ENCODE measurements around the gene FAM236A.
"Not testable (repeated sequence)": the region's sequence is repeated elsewhere in the genome, so short reads cannot be mapped to it uniquely, and the experiment has no call there.

FAM236A gene

DNA sequence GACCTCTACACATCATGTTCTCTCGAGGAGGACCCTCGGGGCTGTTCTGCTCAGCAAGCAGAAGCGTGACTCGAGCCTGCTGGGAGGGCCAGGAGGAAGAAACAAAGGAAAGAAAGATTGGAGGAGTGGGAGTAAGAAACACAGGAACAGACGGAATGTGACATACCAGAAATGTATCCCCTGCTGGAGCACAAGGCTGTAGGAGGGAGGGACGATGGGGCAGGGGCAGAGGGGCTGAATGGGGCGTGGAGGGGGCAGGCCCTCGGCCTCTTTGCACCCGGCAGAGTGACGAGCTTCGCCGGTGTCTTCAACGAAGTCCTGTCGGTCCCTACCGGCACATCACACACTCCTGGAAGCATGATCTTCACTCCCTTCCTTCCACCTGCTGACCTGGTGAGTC, at the start of gene FAM236A:
TSS of gene FAM236A (plus strand) at position 301 of the 400 bp plus-strand sequence. CDS start at position 358, 57 bp downstream.
- not testable (repeated sequence) for H3K4me3 ChIP-seq (ENCODE audit: severe bottlenecking); H3K4me1 ChIP-seq (ENCODE audit: insufficient read depth, poor library complexity, severe bottlenecking); ATAC-seq (ENCODE audit: low read depth); H3K27ac ChIP-seq (ENCODE audit: poor library complexity, severe bottlenecking); DNase-seq (ENCODE audit: low spot score); H3K36me3 ChIP-seq (ENCODE audit: low read depth); H3K9me3 ChIP-seq (ENCODE audit: severe bottlenecking); H3K27me3 ChIP-seq (ENCODE audit: insufficient read depth, poor library complexity, severe bottlenecking)

DNA sequence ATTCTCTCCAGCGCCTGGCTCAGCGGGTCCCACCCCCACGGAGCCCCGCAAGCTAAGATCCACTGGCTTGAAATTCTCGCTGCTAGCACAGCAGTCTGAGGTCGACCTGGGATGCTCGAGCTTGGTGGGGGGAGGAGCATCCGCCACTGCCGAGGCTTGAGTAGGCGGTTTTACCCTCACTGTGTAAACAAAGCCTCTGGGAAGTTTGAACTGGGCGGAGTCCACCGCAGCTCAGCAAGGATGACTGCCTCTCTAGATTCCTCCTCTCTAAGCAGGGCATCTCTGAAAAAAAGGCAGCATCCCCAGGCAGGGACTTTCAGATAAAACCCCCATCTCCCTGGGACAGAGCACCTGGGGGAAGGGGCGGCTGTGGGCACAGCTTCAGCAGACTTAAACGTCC, 48.3 kb upstream of the FAM236A start:
- H3K27me3 ChIP-seq (ENCODE audit: insufficient read depth, poor library complexity, severe bottlenecking); DNase-seq (ENCODE audit: low spot score); H3K36me3 ChIP-seq (ENCODE audit: low read depth); H3K9me3 ChIP-seq (ENCODE audit: severe bottlenecking); H3K4me3 ChIP-seq (ENCODE audit: severe bottlenecking); H3K27ac ChIP-seq (ENCODE audit: poor library complexity, severe bottlenecking); H3K4me1 ChIP-seq (ENCODE audit: insufficient read depth, poor library complexity, severe bottlenecking): not testable (repeated sequence)
- ATAC-seq (ENCODE audit: low read depth), result peak; percentile 42; the same call in 1 of the 3 replicates

DNA sequence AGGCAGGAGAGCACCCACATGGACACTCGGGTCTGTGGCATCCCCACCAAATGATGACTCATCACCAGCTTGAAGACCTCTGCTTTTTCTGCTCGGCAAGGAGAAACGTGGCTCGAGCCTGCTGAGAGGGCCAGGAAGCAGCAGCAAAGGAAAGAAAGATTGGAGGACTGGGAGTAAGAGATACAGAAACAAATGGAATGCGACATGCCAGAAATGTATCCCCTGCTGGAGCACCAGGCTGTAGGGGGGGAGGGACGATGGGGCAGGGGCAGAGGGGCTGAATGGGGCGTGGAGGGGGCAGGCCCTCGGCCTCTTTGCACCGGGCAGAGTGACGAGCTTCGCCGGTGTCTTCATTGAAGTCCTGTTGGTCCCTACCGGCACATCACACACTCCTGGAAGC, 25.7 kb upstream of the FAM236A start, which contains the start of gene FAM236C:
TSS of gene FAM236C (plus strand) at position 301 of the 400 bp plus-strand sequence. CDS start 100 bp downstream, outside the sequence.
- H3K27ac ChIP-seq (ENCODE audit: poor library complexity, severe bottlenecking); H3K4me1 ChIP-seq (ENCODE audit: insufficient read depth, poor library complexity, severe bottlenecking); H3K4me3 ChIP-seq (ENCODE audit: severe bottlenecking); H3K27me3 ChIP-seq (ENCODE audit: insufficient read depth, poor library complexity, severe bottlenecking); H3K9me3 ChIP-seq (ENCODE audit: severe bottlenecking); DNase-seq (ENCODE audit: low spot score); H3K36me3 ChIP-seq (ENCODE audit: low read depth); ATAC-seq (ENCODE audit: low read depth): not testable (repeated sequence)

DNA sequence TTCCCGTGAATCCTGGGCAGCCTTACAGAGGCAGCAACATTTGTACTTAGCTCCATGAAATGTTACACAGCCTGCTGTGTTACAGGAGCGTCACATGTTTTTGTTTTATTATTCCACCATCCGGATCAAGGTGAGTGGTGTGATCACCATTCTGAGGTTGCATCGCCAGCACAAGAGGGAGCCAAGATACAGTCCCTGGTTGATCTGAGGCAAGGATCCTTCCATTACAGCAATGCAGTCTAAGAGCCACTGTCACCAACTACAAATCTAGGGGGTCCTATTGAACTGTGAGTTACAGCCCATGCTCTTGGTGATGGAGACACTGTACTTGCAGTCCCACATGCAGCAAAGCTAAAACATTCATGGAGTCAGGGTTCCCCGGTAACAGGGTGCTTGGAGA, 21.9 kb upstream of the FAM236A start:
- H3K4me1 ChIP-seq (ENCODE audit: insufficient read depth, poor library complexity, severe bottlenecking); H3K27ac ChIP-seq (ENCODE audit: poor library complexity, severe bottlenecking); H3K4me3 ChIP-seq (ENCODE audit: severe bottlenecking); H3K9me3 ChIP-seq (ENCODE audit: severe bottlenecking); H3K36me3 ChIP-seq (ENCODE audit: low read depth); H3K27me3 ChIP-seq (ENCODE audit: insufficient read depth, poor library complexity, severe bottlenecking); DNase-seq (ENCODE audit: low spot score); ATAC-seq (ENCODE audit: low read depth): not testable (repeated sequence)

DNA sequence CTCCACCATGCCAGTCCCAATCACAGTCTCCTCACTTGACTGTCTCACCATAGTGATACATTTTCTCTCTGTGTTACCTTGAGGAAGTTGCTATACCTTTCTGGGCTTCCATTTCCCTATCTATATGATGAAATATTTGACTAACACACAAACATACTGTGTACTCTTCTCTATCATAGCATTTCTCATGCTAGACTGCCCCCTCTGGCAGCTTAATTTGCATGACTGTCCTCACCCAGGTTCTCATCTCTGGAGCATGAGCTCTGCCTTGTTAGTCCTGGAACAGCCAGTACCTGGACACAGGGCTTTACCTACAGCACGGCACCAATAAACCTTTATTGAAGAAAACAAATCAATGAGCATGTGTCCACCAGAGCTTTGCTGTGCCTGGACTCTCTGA, 5.7 kb upstream of the FAM236A start:
- not testable (repeated sequence) for DNase-seq (ENCODE audit: low spot score); H3K4me3 ChIP-seq (ENCODE audit: severe bottlenecking); H3K4me1 ChIP-seq (ENCODE audit: insufficient read depth, poor library complexity, severe bottlenecking); H3K27me3 ChIP-seq (ENCODE audit: insufficient read depth, poor library complexity, severe bottlenecking); ATAC-seq (ENCODE audit: low read depth); H3K36me3 ChIP-seq (ENCODE audit: low read depth); H3K9me3 ChIP-seq (ENCODE audit: severe bottlenecking); H3K27ac ChIP-seq (ENCODE audit: poor library complexity, severe bottlenecking)

DNA sequence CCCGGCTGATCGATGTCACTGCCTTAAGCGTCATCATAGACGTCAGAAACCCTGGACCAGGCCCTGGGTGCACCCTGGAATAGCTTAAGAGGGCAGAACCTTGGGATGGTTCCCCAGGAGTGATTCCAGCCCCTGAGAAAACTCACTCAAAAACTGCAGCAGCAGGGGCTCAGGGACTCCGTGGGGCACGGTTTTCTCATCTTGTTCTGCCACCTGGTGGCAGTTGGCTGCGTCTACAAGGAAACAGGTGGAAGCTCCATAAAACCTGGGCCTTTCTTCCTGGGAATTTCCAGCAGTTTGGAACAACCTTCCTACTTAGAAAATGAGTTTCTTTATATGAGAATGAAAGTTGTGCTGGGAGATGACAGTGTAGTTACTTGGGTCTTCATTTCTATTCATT, 1.6 kb upstream of the FAM236A start:
- not testable (repeated sequence) for ATAC-seq (ENCODE audit: low read depth); H3K36me3 ChIP-seq (ENCODE audit: low read depth); H3K4me3 ChIP-seq (ENCODE audit: severe bottlenecking); H3K9me3 ChIP-seq (ENCODE audit: severe bottlenecking); DNase-seq (ENCODE audit: low spot score); H3K27ac ChIP-seq (ENCODE audit: poor library complexity, severe bottlenecking); H3K4me1 ChIP-seq (ENCODE audit: insufficient read depth, poor library complexity, severe bottlenecking); H3K27me3 ChIP-seq (ENCODE audit: insufficient read depth, poor library complexity, severe bottlenecking)

DNA sequence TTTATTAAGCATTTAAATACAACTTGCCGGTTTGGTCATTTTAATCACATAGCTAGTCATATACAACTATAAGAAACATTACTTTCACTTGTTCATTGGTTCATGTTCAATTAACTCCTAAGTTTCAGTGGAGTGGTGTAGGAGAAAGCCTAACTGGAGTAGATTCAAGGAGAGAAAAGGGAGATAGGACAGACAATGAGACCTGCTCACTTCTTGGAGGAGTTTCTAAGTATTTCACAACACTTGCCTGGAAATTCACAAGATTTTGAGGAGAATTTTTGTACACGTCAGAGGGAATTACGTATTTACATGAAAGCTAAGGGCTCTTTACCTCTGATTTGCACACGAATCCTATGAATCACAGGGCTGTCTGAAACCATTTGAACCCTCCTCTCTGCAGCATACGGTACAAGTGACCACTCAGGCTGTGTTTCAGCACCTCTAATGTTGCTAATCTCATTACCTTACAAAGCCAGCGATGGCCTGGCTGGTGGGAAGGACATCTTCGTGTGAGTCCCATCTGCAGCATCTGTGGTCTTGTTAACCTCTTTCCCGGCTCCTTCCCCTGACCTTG, 1.0 kb upstream of the FAM236A start:
- H3K9me3 ChIP-seq (ENCODE audit: severe bottlenecking); H3K4me1 ChIP-seq (ENCODE audit: insufficient read depth, poor library complexity, severe bottlenecking); H3K27ac ChIP-seq (ENCODE audit: poor library complexity, severe bottlenecking); H3K36me3 ChIP-seq (ENCODE audit: low read depth); H3K27me3 ChIP-seq (ENCODE audit: insufficient read depth, poor library complexity, severe bottlenecking); ATAC-seq (ENCODE audit: low read depth); DNase-seq (ENCODE audit: low spot score); H3K4me3 ChIP-seq (ENCODE audit: severe bottlenecking): not testable (repeated sequence)

DNA sequence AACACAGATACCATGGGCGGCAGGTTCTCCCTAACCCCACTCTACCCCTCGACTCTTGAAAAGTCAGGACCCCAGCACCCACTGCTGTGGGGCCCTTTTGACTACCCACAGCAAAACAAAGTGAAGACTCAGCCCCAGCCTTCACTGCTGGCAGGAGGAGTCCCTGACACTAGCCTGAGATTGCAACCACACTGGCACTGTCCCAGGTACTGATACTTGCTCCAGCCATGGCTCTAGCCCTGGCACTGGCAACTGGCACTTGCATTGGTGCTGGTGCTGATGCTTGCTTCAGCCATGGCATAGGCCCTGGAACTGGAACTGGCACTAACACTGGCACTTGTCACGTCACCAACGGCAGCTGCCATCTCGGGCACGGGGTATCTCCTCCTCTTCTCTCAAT, 4.3 kb downstream of the FAM236A start:
- DNase-seq (ENCODE audit: low spot score); H3K36me3 ChIP-seq (ENCODE audit: low read depth); H3K27me3 ChIP-seq (ENCODE audit: insufficient read depth, poor library complexity, severe bottlenecking); H3K9me3 ChIP-seq (ENCODE audit: severe bottlenecking); H3K27ac ChIP-seq (ENCODE audit: poor library complexity, severe bottlenecking); H3K4me3 ChIP-seq (ENCODE audit: severe bottlenecking); H3K4me1 ChIP-seq (ENCODE audit: insufficient read depth, poor library complexity, severe bottlenecking); ATAC-seq (ENCODE audit: low read depth): not testable (repeated sequence)

DNA sequence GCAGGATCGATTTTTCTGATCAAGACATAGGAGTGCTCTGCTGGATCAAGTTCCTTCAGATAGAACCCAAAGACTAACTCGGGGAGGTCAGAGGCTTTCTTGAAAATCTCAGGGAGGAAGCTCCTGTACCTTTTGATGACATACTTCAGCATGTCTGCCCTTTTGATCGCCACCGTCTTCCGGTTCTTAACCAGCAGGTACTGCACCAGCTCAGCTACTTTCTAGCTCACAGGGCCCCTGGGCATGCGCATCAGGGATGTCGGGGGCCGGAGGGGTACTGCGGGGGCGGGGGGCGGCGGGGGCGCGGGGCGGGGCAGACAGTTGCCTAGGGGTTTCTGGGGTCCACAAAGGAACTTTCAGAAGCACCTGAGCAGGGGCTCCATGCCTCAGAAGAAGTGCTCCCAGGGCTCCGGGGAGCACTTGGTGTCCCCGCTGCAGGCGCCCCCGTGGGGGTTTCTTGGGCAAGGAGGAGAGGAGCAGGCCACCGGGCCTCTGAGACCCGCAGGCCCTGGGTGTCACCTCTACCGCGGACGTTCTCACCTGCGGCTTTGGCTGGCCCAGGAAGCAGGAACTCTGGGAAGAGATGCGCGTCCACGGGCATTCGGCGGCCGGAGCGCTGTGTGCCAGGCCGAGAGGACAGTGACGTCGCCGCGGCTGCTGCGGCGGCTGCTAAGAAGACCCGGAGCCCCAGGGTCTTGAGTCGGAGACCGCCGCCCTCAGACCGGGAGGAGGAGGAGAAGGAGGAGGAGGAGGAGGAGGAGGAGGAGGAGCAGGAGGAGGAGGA, 5.2 kb downstream of the FAM236A start:
- ATAC-seq (ENCODE audit: low read depth); H3K9me3 ChIP-seq (ENCODE audit: severe bottlenecking); DNase-seq (ENCODE audit: low spot score); H3K27ac ChIP-seq (ENCODE audit: poor library complexity, severe bottlenecking); H3K4me3 ChIP-seq (ENCODE audit: severe bottlenecking); H3K4me1 ChIP-seq (ENCODE audit: insufficient read depth, poor library complexity, severe bottlenecking); H3K27me3 ChIP-seq (ENCODE audit: insufficient read depth, poor library complexity, severe bottlenecking); H3K36me3 ChIP-seq (ENCODE audit: low read depth): not testable (repeated sequence)

DNA sequence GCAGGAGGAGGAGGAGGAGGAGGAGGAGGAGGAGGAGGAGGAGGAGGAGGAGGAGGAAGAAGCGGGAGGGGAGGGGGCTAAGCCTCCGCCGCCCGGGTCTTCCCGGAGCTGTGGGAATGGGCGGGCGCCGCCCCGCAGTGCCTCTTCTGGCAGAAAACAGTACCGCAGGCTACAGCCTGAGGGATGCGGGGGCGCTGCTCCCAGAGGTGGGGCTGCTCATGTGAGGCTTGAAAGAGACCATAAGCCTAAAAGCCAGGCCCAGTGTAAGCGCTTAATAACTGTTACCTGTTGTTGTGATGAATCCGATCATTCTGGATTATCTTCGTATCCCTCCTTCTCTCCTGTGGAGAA, 5.8 kb downstream of the FAM236A start, which contains the start of gene DMRTC1:
TSS of gene DMRTC1 (minus strand) at position 19 of the 351 bp plus-strand sequence. CDS start 68,143 bp downstream, outside the sequence.
- ATAC-seq (ENCODE audit: low read depth), result peak; percentile 62; the same call in 2 of the 3 replicates
- not testable (repeated sequence) for H3K4me1 ChIP-seq (ENCODE audit: insufficient read depth, poor library complexity, severe bottlenecking); H3K9me3 ChIP-seq (ENCODE audit: severe bottlenecking); H3K27me3 ChIP-seq (ENCODE audit: insufficient read depth, poor library complexity, severe bottlenecking); H3K36me3 ChIP-seq (ENCODE audit: low read depth); H3K4me3 ChIP-seq (ENCODE audit: severe bottlenecking); H3K27ac ChIP-seq (ENCODE audit: poor library complexity, severe bottlenecking); DNase-seq (ENCODE audit: low spot score)

DNA sequence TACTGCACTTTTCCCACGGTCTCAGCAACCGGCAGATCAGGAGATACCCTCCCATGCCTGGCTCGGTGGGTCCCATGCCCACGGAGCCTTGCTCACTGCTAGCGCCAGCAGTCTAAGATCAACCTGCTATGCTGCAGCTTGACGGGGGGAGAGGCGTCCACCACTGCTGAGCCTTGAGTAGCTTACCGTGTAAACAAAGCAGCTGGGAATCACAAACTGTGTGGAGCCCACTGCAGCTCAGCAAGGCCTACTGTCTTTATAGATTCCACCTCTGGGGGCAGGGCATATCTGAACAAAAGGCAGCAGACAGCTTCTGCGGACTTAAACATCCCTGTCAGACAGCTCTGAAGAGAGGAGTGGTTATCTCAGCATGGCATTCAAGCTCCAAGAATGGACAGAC, 22.0 kb downstream of the FAM236A start:
- H3K9me3 ChIP-seq (ENCODE audit: severe bottlenecking); H3K36me3 ChIP-seq (ENCODE audit: low read depth); H3K4me1 ChIP-seq (ENCODE audit: insufficient read depth, poor library complexity, severe bottlenecking); DNase-seq (ENCODE audit: low spot score); H3K27me3 ChIP-seq (ENCODE audit: insufficient read depth, poor library complexity, severe bottlenecking); H3K4me3 ChIP-seq (ENCODE audit: severe bottlenecking); ATAC-seq (ENCODE audit: low read depth); H3K27ac ChIP-seq (ENCODE audit: poor library complexity, severe bottlenecking): not testable (repeated sequence)
